Measurements from ENCODE around the gene CALR3. TPM values are rescaled to one million over a fixed set of nuclear protein-coding genes. Genes with fewer than 3 reads are reported as not detected.
A peak's percentile ranks its signal among the peaks of the same experiment; 100 is the strongest.
"Not testable (repeated sequence)": the region's sequence is repeated elsewhere in the genome, so short reads cannot be mapped to it uniquely, and the experiment has no call there.

CALR3 gene
- total RNA-seq, 1 donor from 2014 or later = not detected

DNA sequence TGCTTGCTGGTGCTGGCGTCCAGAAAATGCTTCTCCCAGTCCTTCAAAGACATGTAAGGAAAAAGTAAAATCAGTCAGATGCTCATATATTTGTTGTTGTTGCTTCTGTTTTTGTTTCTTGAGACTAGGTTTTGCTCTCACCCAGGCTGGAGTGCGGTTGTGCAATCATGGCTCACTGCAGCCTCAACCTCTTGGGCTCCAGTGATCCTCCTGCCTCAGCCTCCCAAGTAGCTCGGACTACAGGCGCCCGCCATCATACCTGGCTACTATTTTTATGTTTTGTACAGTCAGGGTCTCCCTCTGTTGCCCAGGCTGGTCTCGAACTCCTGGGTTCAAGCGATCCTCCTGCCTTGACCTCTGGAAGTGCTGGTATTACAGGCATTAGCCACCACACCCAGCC is 13.2 kb downstream of the CALR3 start:
- ATAC-seq = no peak

DNA sequence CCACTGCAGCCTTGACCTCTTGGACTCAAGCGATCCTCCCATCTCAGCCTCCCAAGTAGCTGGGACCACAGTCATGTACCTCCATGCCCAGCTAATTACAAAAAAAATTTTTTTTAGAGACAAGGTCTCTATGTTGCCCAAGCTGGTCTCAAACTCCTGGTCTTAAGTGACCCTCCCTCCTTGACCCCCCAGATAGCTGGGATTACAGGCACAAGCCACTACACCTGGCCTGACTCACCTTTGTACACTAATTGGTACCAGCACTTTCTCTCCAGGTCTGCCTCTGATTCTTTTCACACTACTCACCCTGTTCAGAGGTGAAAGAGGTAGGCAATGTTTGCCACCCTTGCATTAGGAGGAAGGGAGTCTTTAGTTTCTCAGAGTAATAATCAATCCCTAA is 18.7 kb downstream of the CALR3 start:
- ATAC-seq = peak; percentile 20

DNA sequence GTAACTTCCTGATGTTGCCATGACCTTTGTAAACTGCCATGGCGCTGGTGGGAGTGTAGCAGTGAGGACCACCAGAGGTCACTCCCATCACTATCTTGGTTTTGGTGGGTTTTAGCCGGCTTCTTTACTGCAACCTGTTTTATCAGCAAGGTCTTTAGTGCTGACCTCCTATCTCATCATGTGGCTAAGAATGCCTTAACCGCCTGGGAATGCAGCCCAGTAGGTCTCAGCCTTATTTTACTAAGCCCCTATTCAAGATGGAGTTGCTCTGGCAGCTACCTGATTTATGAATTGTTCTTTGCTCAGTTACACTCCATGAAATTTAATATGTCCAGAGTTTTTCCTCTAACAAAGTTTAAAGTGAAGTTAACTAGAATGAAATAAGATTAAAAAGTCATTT is 19.6 kb downstream of the CALR3 start:
- ATAC-seq = no peak

DNA sequence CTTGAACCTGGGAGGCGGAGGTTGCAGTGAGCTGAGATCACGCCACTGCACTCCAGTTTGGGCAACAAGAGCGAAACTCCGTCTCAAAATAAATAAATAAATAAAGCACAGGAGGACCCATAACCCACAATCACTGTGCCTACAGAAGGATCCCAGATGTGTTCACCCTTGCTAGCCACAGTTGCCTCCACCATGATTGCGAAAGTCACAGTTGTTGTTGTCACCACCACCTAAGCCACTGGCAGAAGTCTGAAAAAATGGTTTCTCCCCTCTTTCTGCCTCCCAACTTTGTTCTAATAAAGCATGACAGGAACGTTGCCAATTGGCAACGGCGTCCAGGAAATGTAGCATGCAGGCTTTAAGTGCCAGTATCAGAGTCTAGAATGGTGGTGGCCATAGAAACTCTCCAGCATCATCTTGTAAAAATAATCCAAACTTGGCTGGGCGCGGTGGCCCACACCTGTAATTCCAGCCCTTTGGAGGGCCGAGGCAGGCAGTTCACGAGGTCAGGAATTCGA is 22.0 kb downstream of the CALR3 start:
- no peak for ATAC-seq

DNA sequence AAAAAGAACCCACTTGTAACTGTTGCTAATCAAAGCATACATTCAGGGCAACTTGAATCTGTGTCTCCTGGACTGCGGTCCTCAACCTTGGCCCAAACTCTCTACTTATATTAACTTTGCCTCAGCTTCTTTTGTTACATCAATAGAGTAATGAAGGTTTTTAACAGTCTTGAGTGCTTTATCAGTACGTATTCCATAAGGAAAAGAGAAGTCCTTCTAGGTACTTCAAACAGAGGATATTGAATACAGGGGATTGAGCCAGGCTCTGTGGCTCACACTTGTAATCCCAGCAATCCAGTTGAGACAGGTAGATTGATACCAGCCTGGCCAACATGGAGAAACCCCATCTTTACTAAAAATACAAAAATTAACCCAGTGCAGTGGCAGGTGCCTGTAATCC is 23.0 kb downstream of the CALR3 start:
- no peak for ATAC-seq

DNA sequence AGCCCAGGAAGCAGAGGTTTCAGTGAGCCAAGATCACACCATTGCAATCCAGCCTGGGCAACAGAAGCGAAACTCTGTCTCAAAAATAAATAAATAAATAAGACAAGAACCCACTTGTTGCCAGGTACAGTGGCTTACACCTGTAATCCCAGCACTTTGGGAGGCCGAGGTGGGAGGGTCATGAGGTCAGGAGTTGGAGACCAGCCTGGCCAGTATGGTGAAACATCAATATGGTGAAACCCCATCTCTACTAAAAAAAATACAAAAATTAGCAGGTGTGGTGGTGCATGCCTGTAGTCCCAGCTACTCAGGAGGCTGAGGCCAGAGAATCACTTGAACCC is 23.4 kb downstream of the CALR3 start:
- ATAC-seq = not testable (repeated sequence)

DNA sequence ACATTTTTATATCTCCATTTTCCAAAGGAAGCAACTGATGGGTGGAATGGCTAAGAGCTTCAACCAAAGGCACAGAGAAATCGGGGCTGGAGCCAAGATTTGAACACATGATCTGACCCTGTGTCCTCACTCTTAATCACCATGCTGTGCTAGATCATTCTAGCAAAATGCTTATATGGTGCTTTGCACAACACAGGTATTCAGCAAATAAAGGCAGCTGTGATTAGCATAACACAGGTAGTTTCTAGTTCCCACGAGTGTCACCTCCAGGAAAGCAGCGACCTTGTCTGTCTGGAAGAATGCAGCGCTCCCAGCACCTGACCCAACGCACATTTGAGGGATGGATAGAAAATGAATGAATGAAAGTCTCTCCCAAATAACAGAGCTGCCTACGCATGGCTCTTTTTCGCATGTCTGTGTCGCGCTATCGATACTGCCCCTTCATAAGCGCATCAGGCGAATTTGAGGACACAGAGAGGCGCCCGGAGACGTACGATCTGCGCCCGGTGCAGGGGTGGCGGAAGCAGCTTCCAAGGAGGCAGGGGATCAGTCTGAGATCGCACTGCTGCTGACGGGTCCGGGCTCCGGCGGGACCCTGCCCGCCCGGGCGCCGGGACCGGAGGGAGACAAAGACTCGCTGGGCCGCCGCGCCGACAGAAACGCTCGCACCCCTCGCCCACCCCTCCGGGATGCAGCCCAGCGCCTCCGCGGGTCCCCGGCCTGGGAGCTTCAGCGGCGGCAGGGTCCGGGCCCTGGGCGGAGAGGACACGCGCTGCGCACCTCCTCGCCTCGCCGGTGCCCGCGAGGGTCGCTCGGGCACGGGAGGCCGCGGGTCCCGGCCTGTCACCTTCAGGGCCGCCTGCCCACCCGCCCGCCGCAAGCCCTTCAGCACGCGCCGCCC is 24.8 kb downstream of the CALR3 start:
- peak; percentile 39 for ATAC-seq

DNA sequence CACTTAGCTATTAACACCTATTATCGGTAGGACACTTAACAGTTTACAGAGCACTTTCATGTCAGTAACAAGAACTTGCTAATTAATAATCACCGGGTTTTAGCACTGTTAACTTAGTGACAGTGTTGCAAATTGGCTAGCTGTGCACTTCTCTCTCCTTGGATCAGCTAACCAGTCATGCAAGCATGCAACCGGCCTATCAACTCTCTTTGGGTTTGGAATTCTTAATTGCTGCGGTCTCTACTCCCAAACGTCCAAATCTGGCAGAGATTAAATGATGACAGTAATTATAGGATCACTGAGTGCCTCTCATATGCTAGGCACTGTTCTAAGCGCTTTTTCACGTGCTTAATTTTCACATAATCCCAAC is 25.4 kb downstream of the CALR3 start:
- peak; percentile 9 for ATAC-seq

DNA sequence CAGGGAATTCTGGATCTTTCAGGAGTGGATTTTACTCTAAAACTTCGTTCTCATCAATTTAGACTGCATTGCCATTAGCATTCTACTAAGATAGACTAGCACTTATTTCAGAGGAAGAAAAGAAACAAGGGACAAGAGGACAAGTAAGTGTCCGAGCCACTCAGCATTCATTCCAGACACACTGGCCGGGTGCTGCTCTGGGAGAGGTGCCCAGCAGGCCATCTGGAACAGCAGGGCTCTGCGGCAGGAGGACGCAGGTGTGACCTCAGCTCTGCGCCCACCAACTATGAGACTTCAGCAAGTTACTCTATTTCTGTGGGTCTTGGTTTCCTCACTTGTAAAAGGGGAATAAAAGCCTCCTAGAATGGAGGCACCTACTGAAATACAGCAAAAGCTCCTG is 28.4 kb downstream of the CALR3 start:
- ATAC-seq = no peak

DNA sequence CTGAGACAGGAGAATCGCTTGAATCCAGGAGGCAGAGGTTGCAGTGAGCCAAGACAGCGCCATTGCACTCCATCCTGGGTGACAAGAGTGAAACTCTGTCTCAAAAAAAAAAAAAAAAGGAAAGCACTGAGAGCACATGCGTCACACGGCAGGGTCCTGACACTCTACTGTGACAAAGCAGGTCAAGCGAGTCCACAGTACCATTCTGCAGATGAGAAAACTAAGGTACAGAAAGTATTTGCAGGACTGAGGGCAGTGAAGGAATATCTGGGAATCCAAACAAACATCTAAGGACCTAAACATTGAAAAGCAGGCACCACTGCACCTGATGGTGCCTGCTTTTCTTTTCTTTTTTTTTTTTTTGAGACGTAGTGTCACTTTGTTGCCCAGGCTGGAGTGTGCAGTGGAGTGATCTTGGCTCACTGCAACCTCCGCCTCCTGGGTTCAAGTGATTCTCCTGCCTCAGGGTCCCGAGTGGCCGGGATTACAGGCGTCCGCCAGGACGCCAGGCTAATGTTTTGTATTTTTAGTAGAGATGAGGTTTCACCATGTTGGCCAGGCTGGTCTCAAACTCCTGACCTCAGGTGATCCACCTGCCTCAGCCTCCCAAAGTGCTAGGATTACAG is 29.1 kb downstream of the CALR3 start:
- not testable (repeated sequence) for ATAC-seq

DNA sequence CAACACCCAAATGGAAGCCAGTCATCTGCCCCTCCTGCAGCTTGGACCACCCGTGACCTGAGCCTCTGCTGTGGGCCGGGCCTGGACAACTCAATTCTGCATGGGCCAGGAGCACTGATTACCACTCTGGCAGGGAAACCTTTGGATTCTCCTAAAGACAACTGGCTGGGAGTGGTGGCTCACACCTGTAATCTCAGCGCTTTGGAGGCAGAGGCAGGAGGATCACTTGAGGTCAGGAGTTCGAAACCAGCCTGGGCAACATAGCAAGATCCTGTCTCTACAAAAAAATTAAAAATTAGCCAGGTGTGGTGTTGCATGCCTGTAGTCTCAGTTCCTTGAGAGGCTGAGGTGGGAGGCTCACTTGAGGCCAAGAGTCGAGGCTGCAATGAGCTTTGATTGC is 30.7 kb downstream of the CALR3 start:
- ATAC-seq = no peak

DNA sequence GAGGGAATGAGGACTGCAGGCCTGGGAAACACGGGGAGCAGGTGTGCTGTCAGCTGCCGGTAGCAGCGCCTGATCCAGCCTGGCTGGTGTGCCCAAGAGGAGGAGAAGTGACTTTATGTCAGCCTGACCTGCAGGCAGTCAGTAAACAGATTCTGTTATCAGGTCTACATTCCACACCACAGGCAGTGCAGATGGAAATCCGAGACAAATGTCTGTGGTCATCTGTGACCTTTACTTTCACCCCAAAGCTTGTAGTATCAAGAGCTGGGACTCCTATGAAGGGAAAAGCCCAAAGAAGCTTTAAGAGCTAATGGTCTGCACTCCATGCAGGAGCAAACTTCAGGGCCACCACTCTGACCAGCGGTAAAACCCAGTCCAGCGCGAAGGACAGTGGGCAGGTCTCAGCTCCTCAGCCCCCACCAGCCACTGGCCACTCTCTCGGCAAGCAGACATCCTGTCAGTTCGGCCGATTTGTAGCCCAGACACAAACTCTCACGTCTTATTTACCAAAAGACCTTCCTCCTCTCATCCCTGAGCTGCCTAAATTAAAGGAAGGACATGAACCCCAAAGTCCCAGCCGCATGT is 31.9 kb downstream of the CALR3 start:
- ATAC-seq = no peak

DNA sequence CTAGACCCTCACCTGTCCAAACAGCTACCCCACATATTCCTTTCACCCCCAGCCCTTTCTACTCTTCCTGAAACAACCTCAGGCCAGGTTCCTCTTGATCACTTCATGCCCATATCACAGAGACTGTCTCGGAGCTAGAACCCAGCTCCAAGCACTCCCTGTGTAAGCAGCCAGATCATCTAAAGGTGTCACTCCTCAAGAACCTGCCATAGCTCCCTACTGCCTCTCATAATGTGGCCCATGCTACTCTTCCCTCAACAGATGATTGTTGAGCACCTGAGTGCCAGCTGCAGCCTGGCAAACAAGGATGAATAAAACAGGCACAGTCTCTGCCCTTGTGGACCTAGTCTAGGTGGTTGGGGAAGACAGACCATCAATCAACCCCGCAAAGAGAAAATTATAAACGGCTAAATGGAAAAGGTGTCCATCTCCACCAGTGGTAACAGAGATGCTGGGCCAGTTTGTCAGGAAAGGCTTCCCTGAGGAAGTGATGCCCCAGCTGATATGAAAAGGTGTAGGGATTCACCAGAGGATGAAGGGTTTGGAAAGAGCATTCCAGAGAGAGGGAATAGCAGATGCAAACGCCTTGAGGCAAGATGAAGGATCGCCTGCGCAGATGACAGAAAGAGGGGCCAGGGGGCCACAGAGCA is 32.5 kb downstream of the CALR3 start:
- no peak for ATAC-seq

DNA sequence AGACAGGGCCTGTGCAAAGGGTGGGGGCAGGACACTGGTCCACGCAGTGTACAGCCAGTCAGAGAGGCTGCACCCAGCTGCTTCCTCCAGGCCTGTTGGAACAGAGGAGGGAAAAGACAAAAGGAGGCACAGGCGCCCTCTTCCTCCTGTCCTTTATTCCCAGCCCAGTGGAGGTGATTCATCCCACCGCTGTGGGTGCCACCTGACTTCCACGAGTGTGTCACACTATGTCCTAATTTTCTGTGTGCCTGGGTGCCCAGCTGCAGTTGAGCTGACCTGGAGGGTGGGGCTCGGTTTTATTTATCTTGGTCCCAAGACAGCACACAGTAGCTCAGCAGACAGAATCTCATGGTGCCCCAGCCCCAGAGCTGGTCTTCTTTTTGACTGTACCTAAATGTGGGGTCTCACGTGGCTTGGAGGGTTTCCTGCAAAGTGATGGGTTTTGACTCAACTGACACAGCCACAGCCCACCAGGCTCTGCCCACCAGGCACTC is 33.2 kb downstream of the CALR3 start:
- peak; percentile 92 for ATAC-seq

DNA sequence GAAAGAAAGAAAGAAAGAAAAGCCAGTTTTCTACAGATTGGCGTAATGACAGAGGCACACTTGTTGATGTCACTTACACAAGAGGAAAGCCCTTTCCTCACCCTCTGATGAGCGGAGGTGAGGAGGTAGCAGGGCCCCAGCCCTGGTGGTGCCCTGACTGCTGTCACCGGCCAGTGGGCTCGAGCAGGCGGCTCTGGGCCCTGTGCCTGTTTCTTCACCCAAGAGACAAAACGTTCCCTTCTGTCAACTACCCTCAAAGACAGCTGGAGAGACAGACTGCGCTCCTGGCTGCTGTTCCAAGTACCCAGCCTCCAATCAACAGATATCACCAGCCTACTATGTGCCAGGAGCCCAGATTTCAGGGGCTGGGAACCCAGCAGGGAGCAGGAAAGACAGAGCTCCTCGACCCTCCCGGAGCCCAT is 34.3 kb downstream of the CALR3 start:
- no peak for ATAC-seq

DNA sequence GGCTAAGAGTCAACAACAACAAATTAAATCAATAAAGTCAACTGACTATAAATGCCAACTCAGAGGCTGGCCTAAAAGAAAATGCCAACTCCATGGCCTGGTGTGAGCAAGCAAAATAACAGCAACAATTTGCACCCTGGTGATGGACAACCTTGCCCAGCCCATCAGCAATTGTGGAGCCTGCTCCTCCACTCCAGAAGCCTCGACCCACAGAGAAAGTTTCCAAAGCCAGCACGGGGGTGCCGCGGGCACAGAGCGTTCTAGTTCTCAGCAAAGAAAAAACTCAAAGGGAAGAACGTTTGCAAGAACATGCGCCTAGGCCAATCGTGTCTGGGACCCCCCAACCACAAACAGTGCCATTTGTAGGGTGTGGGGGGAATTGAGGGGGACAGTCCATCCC is 35.5 kb downstream of the CALR3 start:
- no peak for ATAC-seq

DNA sequence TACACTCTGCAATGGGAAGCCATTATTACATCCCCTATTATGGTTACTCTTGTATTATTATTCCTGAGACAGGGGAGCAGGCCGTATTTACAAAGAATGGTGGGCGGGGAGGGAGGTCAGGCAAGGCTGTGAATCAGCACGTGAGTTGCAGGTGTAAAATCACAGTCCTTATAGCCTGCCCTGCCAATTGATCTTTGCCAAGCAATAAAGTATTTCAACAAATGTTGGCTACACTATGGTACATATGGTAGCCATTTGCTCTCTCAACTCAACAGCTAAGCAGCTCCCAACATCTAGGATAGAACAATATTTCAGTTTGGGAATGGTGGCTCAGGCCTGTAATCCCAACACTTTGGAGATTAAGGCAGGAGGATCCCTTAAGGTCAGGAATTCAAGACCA is 36.3 kb downstream of the CALR3 start:
- no peak for ATAC-seq

DNA sequence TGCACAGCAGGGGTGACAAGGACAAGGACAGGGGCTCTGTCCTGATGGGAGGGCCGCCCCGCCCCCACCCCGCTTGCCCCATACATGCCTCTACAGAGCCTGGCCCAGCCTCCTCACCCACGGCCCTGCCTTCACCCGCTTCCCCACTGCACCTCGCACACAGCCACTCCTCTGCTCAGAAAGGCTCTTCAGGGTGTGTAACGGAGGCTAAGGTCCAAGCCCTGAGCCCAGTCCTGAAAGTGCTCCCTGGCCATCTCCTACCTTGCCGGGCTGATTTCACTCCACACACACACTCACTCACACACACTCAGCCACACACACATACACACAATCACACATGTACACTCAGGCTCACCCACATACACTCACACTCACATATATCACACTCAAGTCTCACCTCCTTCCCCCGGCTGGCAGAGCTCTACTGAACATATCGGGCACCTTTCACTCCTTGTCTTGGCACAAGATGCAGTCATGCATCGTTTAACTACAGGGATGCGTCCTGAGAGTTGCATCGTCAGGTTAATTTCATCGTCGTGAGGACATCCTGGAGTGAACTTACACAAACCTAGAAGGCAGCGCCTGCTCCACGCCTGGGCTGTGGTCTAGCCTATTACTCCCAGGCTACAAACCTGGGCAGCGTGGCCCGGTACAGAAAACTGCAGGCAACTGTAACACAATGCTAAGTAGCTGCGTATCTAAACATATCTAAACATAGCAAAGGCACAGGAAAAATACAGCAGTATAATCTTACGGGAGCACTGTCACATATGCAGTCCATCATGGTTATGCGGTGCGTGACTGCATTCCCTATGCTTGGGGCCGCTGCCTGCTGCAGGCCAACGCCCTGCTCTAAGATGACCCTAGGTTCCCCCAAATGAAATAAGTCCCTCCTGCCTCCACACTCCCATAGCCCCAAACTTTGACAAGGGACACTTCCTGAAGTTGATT is 37.3 kb downstream of the CALR3 start:
- ATAC-seq = peak; percentile 21

DNA sequence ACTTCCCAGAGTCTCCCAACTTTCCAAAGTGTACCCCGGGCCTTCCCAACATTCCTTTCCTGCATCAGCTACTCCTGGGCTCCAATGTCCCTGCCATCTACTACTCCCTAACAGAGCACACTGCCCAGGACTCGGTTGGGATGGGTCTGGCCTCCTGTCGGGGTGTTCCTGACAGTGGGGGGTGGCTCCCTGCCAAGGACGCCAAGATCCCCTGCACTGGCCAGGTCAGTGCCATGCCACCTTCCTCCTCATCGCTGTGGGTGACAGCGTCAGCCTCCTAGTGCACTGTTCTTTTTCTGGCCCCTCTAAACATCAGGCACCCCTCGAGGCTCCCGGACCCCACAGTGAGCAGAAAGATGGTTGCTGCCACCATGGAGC is 38.0 kb downstream of the CALR3 start:
- no peak for ATAC-seq

DNA sequence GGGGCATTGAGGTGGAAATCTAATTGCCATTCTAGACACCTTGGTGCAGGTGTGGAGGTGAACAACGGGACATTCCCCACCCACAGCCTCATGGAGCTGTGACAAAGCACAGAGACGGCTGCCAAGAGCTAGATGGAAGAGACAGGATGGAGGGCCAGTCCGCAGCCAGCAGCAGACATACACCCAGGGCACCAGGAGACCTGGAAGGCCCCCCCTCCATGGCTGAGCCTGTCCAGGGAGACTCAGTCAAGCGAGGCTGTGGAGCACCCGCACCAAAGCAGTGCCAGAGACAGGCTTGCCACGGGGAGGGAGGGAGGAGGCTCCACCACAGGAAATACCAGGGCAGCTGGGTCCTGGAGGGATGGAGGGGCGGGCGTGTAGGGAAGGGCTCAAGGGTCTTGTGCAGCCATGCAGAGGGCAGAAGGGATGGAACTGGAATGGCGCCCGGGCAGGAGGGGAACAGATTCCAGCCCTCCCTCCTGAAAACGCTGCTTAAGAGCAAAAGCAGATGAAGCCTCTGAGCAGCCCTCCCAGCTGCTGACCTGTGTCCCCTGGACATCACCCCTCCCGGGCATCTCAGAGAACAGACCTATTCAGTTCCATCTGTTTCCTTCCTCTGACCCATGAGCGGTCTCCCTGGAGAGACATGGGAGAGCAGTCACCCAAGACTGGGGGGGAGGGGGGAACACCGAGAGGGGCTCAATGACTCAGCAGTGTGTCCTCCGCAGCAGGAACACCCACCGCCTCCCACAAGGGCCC is 38.6 kb downstream of the CALR3 start:
- ATAC-seq = peak; percentile 46

DNA sequence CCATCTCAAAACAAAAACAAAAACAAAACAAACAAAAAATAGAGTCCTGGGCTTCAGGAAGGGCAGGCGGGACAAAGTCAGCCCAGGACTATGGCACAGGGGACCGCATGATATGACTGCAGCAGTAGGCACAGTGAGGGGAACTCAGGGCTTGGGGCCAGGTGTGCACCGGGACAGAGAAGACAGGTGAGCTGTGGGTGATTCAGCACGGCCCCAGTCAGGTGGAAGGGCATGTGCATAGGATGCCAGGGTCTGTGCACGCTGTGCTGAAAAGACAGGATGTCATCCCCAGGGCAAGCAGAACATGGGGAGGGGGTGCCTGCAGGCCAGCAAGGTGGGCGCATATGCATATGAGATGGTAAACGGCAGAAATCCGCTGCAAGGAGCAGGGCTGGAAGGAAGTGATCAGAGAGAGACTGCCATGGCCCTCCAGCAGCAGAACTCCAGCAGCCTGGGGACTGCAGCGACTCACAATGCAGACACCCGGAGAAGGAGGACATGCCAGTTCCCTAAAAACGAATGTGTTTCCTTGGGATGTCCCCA is 39.2 kb downstream of the CALR3 start:
- peak; percentile 24 for ATAC-seq

All from esophagus mucosa (tissue), 1 donor.